Stimulated activated CD4-positive, alpha-beta T cell treated with anti-CD3 and anti-CD28 coated beads, TNF-alpha, amount 100 ng/mL, for 1 hour (primary cell): ENCODE results near the gene COL1A2.
A peak's percentile ranks its signal among the peaks of the same experiment; 100 is the strongest.

Source experiments
- DNase-seq, 3 donors: peaks; one replicate each; pipeline ENCODE4 v3.0.0-alpha.2; 2020; ENCODE audit warnings: low read depth in 3 of 3, low spot score in 1 of 3

Gene COL1A2

GRCh38 chr7:94432817-94433216, 38.1 kb downstream of the COL1A2 start:
- DNase-seq = no peak

- no peak for DNase-seq
These were observed 38.5 kb downstream of the COL1A2 start for GRCh38 chr7:94433224-94433623.

- no peak for DNase-seq
These were observed 39.3 kb downstream of the COL1A2 start for GRCh38 chr7:94434042-94434441.

GRCh38 chr7:94436018-94436604, 41.4 kb downstream of the COL1A2 start:
- DNase-seq = peak; percentile 4 to 7 (median 4)

GRCh38 chr7:94436700-94437099, 42.0 kb downstream of the COL1A2 start:
- DNase-seq = no peak

GRCh38 chr7:94439893-94440381, 45.2 kb downstream of the COL1A2 start:
- DNase-seq = no peak

- DNase-seq = no peak
These were observed 45.9 kb downstream of the COL1A2 start for GRCh38 chr7:94440451-94441039.

- DNase-seq = no peak
These were observed 46.4 kb downstream of the COL1A2 start for GRCh38 chr7:94441138-94441537.

GRCh38 chr7:94442639-94443038, 47.9 kb downstream of the COL1A2 start:
- no peak for DNase-seq

- DNase-seq = no peak
These were observed 50.1 kb downstream of the COL1A2 start for GRCh38 chr7:94444813-94445212.

- DNase-seq = no peak
These were observed 51.0 kb downstream of the COL1A2 start for GRCh38 chr7:94445696-94446194.

GRCh38 chr7:94446308-94446707, 51.6 kb downstream of the COL1A2 start:
- no peak for DNase-seq

- no peak for DNase-seq
These were observed 54.5 kb downstream of the COL1A2 start for GRCh38 chr7:94449151-94449725.

- DNase-seq = no peak
These were observed 55.5 kb downstream of the COL1A2 start for GRCh38 chr7:94450044-94450697.

GRCh38 chr7:94451187-94451586, 56.5 kb downstream of the COL1A2 start:
- DNase-seq = no peak

- DNase-seq = no peak
These were observed 57.5 kb downstream of the COL1A2 start for GRCh38 chr7:94452239-94452638.

GRCh38 chr7:94453898-94454297, 59.2 kb downstream of the COL1A2 start:
- DNase-seq = no peak

- DNase-seq = no peak
These were observed 63.3 kb downstream of the COL1A2 start for GRCh38 chr7:94458041-94458440.

- no peak for DNase-seq
These were observed 71.8 kb downstream of the COL1A2 start for GRCh38 chr7:94466516-94466915.

GRCh38 chr7:94471604-94472003, 76.9 kb downstream of the COL1A2 start:
- DNase-seq = no peak

- DNase-seq = no peak
These were observed 77.9 kb downstream of the COL1A2 start for GRCh38 chr7:94472608-94473007.

- DNase-seq = no peak
These were observed 81.7 kb downstream of the COL1A2 start for GRCh38 chr7:94476251-94476840.
